DMS53 treated with DMSO at 0.1 percent for 48 hours (cell line): ENCODE data around the gene CEACAM3.

Experiments
- DNase-seq: peaks from one replicate; lab custom pipeline; 2025; ENCODE audit not compliant: unreplicated experiment; lab: John Stamatoyannopoulos, UW

CEACAM3 gene

GRCh38 chr19:41792513-41793413 is 3.6 kb upstream of the CEACAM3 start:
- peak; percentile 32 for DNase-seq

- DNase-seq, result no peak
These were observed 3.0 kb upstream of the CEACAM3 start for GRCh38 chr19:41793414-41793727.

- DNase-seq, result peak; percentile 35
These were observed 1.3 kb upstream of the CEACAM3 start for GRCh38 chr19:41795031-41795461.

GRCh38 chr19:41796901-41797300 is 514 bp downstream of the CEACAM3 start:
- DNase-seq, result no peak

GRCh38 chr19:41799444-41800000 is 3.1 kb downstream of the CEACAM3 start:
- DNase-seq, result peak; percentile 87

- DNase-seq, result no peak
These were observed 4.6 kb downstream of the CEACAM3 start for GRCh38 chr19:41801031-41801430.

GRCh38 chr19:41801792-41802211 is 5.4 kb downstream of the CEACAM3 start:
- DNase-seq, result no peak

- no peak for DNase-seq
These were observed 6.4 kb downstream of the CEACAM3 start for GRCh38 chr19:41802770-41803169.

GRCh38 chr19:41804336-41804735 is 7.9 kb downstream of the CEACAM3 start:
- DNase-seq, result no peak

- no peak for DNase-seq
These were observed 10.8 kb downstream of the CEACAM3 start for GRCh38 chr19:41807176-41807575.

GRCh38 chr19:41808663-41809566 is 12.5 kb downstream of the CEACAM3 start:
- DNase-seq, result no peak

- DNase-seq, result no peak
These were observed 13.9 kb downstream of the CEACAM3 start for GRCh38 chr19:41810301-41810700.

GRCh38 chr19:41811036-41811435 is 14.6 kb downstream of the CEACAM3 start:
- DNase-seq, result no peak

- DNase-seq, result no peak
These were observed 15.6 kb downstream of the CEACAM3 start for GRCh38 chr19:41811981-41812380.

GRCh38 chr19:41813911-41814310 is 17.5 kb downstream of the CEACAM3 start:
- DNase-seq, result no peak

GRCh38 chr19:41815301-41815700 is 18.9 kb downstream of the CEACAM3 start:
- DNase-seq, result no peak

GRCh38 chr19:41816761-41817160 is 20.4 kb downstream of the CEACAM3 start:
- no peak for DNase-seq

- peak; percentile 87 for DNase-seq
These were observed 24.8 kb downstream of the CEACAM3 start for GRCh38 chr19:41821003-41821735.

- DNase-seq, result no peak
These were observed 41.8 kb downstream of the CEACAM3 start for GRCh38 chr19:41837981-41838708.

- no peak for DNase-seq
These were observed 42.8 kb downstream of the CEACAM3 start for GRCh38 chr19:41839211-41839610.
